ENCODE measurements around the gene PROCA1. TPM values are rescaled to one million over a fixed set of nuclear protein-coding genes. Genes with fewer than 3 reads are reported as not detected.

The PROCA1 gene
- total RNA-seq, 4 donors from 2014 or later, result 0.46 to 4.3 (median 1.1) TPM; not detected in 1

DNA sequence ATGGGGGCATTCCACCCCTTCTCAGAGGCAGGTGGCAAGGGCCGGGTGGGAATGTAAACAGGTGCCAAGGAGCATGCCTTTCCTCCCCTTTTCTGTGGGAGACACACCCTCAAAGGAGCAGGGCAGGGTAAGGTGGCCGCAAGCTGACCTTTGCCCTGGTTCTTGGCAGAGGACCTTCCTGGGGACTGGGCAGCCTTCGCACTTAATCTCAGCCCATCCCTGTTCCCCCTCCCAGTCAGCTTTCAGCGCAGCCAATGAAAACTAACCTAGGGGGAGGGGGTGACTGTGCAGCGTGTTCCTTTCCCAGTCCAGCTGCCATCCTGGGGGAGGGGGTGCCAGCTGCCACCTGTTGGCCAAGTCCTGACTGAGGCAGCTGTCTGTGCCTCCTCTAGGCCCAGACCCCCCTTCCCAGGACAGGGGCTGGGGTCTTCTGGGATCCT lies 34.9 kb upstream of the PROCA1 start:
- Histone ChIP-seq H3K9me3 (no peaks in the 10 kb centered on the region), H3K36me3 (peaks cover 22 to 26% of the 10 kb centered on the region in 2 donors), H3K27me3 (no peaks in the 10 kb centered on the region), H3K4me3 (replicated peaks in 1 of 3) (peak overlapping the region in 1 of 3 donors; percentile 99), H3K4me1 (peaks cover 44 to 60% of the 10 kb centered on the region in 2 donors), H3K27ac (peak overlapping the region; percentile 91 to 99 (median 95))
- WGBS, 2 donors, result 18 to 29% methylated on average over 4 to 5 of the region's 5 CpGs
- DNase-seq, result peak; percentile 77 to 88
- TF ChIP-seq POLR2A (IDR thresholded peaks at IDR 0.05), result no peak
- TF ChIP-seq, protein P1, sequence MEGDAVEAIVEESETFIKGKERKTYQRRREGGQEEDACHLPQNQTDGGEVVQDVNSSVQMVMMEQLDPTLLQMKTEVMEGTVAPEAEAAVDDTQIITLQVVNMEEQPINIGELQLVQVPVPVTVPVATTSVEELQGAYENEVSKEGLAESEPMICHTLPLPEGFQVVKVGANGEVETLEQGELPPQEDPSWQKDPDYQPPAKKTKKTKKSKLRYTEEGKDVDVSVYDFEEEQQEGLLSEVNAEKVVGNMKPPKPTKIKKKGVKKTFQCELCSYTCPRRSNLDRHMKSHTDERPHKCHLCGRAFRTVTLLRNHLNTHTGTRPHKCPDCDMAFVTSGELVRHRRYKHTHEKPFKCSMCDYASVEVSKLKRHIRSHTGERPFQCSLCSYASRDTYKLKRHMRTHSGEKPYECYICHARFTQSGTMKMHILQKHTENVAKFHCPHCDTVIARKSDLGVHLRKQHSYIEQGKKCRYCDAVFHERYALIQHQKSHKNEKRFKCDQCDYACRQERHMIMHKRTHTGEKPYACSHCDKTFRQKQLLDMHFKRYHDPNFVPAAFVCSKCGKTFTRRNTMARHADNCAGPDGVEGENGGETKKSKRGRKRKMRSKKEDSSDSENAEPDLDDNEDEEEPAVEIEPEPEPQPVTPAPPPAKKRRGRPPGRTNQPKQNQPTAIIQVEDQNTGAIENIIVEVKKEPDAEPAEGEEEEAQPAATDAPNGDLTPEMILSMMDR (IDR thresholded peaks at IDR 0.05), result no peak
- intact Hi-C loops (cut with DNase I), result no loop called here

DNA sequence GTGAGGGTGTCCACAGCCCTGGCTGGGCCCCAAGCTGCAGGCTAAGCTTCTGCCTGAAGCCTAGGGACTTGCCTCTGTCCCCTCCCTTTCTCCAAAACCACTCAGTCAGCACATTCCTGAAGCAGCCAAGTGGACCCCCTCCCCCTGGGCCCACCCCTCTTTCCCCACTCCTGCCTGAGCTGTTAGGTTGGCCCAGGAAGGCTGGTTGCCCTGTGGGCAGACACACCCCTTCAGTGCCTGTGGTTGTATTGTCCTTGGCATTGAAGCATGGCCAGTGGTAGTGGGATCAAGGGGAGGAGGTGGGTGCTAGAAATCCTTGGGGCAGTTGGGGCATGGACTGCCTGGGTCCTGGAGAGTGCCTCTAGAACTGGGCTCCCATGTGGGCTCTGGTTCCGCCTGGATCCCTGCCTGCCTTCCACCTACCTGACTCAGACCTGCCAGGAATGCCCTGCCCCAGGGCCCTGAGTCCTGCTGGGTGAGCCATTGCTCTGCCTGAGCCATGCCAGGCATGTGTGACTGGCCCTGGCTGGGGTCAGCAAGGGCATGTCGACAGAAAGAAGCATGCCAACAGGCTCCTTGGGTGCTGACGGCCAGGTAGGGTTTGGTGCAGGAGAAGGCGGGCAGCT lies 34.2 kb upstream of the PROCA1 start:
- H3K27me3 ChIP-seq, result no peaks in the 10 kb centered on the region
- TF ChIP-seq, protein P1 (IDR thresholded peaks at IDR 0.05), result no peak
- peak in 1 of 2 donors; percentile 72 for TF ChIP-seq POLR2A (IDR thresholded peaks at IDR 0.05)
- H3K9me3 ChIP-seq, result no peaks in the 10 kb centered on the region
- peak overlapping the region; percentile 91 to 99 (median 95) for H3K27ac ChIP-seq
- peak overlapping the region; percentile 5 to 99 (median 85) for H3K4me3 ChIP-seq (replicated peaks in 1 of 3)
- H3K4me1 ChIP-seq, result peaks cover 44 to 60% of the 10 kb centered on the region in 2 donors
- DNase-seq, result peak; percentile 91 to 95
- intact Hi-C loops (cut with DNase I), result no loop called here
- WGBS, 2 donors, result 25 to 46% methylated on average over 3 to 4 of the region's 4 CpGs
- peaks cover 21 to 26% of the 10 kb centered on the region in 2 donors for H3K36me3 ChIP-seq

DNA sequence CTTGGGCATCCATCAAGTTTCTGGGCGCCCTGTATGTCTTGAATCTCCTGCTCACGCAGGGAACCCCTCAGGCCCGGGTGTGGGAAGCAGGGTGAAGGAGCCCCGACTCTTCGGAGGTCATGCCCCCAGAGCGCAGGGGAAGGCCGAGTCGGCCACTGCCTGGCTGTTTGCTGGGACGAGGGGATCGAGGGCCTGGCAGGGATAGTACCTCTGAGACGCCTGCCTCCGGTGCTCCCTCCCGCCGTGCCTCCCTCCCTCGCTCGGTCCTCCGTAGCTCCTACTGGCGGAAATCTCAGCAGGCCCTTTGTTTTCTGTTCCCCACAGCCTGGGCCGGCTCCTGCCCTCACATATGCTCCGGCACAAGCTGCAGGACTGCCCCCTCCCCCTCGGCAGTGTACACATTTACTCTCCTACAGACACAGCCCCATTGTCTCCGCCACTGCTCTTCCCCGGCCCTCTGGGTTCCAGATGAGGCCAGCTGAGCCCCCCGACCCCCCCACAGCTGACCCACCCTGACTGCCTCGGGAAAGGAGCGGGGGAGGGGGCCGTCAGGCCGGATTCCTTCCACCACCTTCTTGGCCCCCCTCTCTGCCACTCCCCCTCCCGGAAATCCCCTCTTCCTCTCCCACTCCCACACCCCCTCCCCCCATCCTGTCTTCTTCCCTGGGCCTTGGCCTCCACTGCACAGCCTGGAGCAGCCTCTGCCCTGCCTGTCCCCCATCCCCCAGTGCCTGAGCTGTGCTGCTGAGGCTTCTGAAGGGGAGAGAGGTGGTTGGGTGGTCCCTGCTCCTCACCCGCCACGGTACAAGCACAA lies 33.5 kb upstream of the PROCA1 start:
- WGBS, 2 donors, result 1 to 4% methylated on average over 18 to 30 of the region's 31 CpGs
- peak; percentile 61 to 72 for DNase-seq
- Histone ChIP-seq H3K36me3 (peaks cover 18 to 26% of the 10 kb centered on the region in 2 donors), H3K4me3 (replicated peaks in 1 of 3) (peak overlapping the region; percentile 5 to 99 (median 85)), H3K27ac (peak overlapping the region; percentile 91 to 99 (median 95)), H3K9me3 (no peaks in the 10 kb centered on the region), H3K27me3 (no peaks in the 10 kb centered on the region), H3K4me1 (peaks cover 44 to 60% of the 10 kb centered on the region in 2 donors)
- TF ChIP-seq POLR2A (IDR thresholded peaks at IDR 0.05), result no peak
- TF ChIP-seq, protein P1 (IDR thresholded peaks at IDR 0.05), result no peak
- intact Hi-C loops (cut with DNase I), result no loop called here

DNA sequence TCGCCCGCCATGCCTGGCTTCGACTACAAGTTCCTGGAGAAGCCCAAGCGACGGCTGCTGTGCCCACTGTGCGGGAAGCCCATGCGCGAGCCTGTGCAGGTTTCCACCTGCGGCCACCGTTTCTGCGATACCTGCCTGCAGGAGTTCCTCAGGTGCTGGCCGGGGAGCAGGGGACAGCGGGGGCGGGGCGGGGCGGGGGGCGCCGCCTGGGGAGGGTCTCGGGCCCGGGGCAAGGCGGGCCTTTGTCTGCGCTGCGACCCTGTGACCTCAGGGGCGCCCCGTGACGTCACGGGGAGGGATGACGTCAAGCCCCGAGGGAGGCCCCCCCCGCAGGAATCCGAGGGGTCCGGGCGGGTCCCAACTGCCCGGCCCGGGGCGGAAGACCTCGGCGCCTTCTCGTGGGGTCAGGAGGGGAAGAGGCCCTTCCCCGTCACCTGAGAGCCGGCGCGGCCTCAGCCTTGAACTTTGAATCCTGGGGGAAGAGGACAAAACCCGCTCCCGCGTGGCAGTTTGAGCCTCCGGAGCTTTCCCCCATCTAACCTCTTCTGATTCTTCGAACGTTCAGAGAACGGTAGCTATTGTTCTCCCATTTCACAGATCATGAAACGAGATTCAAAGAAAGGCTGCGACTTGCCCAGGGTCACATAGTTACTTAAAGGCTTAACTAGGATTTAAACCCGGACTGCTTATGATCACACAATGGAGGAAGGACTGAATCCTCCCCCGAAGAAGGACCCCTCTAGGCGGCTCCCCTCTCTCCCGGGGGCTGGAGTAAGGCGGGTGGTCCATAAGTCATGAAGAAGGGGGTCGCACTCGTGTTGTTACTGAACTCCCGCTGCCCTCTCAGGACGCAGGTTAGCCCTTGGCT lies 32.6 kb upstream of the PROCA1 start:
- TF ChIP-seq POLR2A (IDR thresholded peaks at IDR 0.05), result no peak
- TF ChIP-seq, protein P1 (IDR thresholded peaks at IDR 0.05), result no peak
- Histone ChIP-seq H3K36me3 (peaks cover 15 to 23% of the 10 kb centered on the region in 2 donors), H3K27ac (peak overlapping the region; percentile 91 to 99 (median 95)), H3K4me3 (replicated peaks in 1 of 3) (peak overlapping the region; percentile 5 to 99 (median 85)), H3K4me1 (peaks cover 44 to 54% of the 10 kb centered on the region in 2 donors), H3K27me3 (no peaks in the 10 kb centered on the region), H3K9me3 (no peaks in the 10 kb centered on the region)
- WGBS, 2 donors, result 1 to 3% methylated on average over 17 to 22 of the region's 61 CpGs
- intact Hi-C loops (cut with DNase I), result no loop called here
- peak; percentile 49 to 56 for DNase-seq
